NCI-H128 (cell line): ENCODE results near the gene TEAD3.

Source experiments
- DNase-seq: peaks from one replicate; lab custom pipeline; 2025; ENCODE audit not compliant: unreplicated experiment; lab: John Stamatoyannopoulos, UW

TEAD3 gene

GRCh38 chr6:35492974-35493284 is 4.0 kb downstream of the TEAD3 start:
- DNase-seq: no peak

GRCh38 chr6:35492258-35492973 is 4.5 kb downstream of the TEAD3 start:
- DNase-seq: no peak

GRCh38 chr6:35491558-35492257 is 5.2 kb downstream of the TEAD3 start:
- no peak for DNase-seq

DNA sequence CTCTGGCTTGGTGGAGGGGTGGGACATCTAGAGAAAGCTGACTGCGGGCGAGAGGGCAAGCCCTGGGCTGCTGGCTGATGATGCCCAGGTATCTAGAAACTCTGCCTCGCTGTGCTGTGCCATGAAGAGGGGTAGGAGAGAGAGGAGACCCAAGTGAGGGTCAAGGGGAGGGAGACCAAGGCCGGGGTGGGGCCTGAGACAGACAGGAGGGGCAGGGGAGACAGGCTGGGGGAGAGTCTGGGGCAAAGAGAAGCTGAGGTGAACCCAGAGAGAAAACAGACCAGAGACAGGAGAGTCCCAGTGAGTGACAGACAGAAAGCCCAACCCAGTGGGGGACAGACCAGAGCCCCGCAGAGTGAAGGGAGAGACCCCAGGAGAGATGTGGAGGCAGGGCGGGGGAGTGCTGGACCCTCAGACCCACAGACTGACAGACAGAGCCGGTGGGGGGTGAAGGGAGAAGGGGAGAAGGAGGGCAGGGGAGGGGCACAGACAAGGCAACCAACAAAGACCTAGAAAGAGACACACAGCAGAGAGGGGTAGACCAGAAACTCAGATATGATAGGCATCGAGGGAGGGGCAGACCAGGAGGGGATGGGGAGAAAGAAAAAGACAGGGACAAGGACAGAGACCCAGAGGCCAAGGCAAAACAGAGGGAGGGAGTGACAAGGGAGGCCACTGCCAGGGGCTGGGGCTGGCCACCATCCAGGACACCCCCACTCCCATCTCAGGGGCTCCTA is 5.9 kb downstream of the TEAD3 start:
- DNase-seq: no peak

DNA sequence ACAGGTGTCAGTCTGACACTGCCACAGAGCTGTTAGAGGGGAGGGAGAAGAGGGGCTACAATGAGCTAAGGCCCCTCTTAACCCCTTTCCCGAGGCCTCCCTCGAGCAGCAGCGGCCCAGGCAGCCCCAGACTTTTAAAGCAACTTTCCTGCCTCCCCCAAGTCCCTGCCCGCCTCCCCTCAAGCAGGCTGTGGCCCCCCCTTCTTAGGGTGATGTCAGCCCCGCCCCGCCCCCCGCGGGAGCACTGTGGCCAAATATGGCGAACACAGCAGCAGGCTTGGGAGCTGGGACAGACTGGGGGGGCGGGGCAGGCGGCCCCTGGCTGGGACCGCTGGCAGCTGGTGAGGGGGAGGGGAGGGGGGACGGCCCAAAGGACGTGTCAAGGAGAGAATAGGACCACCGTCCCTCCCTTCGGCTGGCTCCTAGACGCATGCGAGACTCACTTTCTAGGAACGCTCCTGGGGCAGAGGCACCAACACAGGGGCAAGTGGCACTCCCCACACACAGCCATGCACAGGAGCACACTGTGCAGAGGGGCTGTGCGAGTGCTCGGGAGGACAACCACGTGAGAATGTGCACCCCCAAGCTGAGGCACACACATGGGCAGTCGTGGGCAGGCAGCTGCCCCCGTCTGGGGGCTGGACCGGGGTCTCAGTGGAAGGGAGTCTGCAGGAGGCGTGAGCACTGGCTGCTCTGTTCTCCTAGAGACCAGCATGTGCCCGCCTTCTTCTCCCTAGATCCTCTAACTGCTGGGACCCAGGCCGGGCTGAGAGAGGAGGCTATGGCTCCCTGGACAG is 6.7 kb downstream of the TEAD3 start:
- no peak for DNase-seq

DNA sequence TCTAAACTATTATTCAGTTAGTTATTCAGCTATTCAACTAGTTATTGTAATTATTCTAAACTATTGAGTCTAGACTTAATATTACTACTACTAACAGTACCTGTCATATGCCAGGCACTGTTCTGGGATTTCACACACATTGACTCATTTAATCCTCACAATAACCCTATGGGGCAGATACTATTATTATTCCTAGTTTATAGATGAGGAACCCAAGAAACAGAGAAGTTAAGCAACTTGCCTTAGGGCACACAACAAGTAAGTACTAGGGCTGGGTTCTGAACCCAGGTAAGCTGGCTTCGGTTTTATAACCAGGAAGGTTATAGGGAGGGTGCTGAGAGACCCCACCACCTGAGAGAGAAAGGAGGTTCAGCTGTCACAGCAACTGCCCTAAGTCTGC is 7.8 kb downstream of the TEAD3 start:
- no peak for DNase-seq

GRCh38 chr6:35488517-35488862 is 8.4 kb downstream of the TEAD3 start:
- DNase-seq: no peak

DNA sequence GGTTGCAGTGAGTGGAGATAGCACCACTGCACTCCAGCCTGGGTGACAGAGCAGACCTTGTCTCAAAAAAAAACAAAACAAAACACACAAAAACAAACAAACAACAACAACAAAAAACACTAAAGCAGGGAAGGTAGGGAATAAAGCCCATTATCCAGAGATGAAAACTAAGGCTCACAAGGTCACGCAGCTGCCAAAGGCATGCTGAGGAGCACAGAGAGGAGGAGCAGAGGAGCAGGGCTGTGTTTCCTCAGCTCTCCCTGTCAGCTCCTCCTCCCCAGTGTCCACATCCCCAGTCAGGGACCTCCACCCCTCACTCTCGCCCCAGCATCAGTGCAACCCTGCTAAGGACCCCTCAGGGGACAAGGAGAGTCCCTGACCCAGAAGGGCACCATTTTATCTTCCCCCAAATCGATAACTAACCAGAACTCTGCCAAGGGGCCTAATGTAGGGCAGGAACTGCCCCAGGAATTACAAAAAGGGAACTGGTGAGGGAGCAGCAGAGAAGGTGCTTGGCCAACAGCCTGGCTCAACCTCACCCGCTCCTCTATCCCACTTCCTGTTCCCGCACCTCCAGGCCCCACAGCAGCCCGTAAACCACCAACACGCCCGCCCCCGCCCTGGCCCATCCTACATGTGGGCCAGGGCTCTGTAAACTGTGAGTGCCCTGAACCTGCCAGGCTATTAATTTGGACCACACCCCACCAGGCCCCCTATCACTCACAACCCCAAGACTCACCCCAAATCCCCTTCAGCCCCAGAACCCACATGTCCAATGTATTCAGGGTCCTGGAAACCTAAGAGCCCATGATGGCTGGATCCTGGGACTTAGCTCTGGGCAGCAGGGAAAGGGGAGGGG is 9.0 kb downstream of the TEAD3 start:
- no peak for DNase-seq

- no peak for DNase-seq
Measured at GRCh38 chr6:35486005-35486925, 10.6 kb downstream of the TEAD3 start.

GRCh38 chr6:35485402-35485877 is 11.4 kb downstream of the TEAD3 start:
- DNase-seq: no peak

- no peak for DNase-seq
Measured at GRCh38 chr6:35484921-35485392, 11.9 kb downstream of the TEAD3 start.

DNA sequence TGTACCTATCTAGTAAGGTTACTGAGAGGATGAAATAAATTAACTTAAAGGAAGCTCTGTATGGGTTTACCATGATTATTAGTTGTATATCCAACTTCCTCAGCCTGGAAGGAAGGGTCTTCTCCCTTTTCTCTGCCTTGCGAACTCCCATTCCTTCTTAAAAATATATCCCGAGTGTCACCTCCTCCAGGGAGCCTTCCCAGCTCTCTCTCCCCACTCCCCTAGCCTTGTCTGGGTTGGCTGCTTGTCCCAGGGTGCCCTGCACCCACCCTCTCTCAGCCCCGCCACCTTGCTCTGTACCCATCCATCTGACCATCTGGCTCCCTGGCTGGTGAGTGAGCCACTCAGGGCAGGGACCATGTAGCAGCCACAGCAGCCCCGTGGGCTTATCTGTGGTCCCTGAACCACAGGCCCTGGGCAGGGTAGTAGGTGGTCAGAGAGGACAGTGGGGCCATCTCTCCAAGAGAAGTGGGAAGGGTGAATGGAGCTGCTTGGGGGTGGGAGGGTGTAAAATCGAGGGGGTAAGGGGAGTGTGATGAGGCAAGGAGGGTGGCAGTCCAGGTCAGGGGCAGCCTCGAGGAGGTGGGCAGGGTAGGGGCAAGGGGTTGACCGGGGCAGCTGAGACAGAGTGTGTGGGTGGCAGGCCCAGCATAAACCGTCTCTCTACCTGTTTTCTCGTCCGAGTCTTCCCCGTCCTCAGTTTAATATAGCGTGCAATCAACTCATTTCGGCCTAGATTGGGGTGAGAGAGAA is 12.8 kb downstream of the TEAD3 start:
- DNase-seq: no peak

DNA sequence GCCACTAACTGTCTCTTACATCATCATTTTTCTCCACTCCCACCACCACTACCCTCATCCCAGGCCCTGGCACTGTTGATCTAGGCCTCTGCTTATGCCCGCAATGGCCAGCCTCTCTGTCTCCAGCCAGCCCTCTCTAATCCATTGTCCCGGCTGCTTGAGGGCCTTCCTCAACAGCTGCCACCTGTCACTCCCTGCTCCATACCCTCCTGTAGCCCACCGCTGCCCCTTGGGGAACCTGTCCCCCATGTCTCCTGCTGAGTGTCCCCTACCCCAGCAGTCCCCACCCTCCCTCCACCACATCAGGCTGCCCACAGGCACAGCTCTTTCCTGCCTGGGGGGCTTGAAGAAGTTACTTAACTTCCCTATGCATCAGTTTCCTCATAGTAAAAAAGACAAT is 13.4 kb downstream of the TEAD3 start:
- DNase-seq: no peak

GRCh38 chr6:35483062-35483461 is 13.8 kb downstream of the TEAD3 start:
- no peak for DNase-seq

GRCh38 chr6:35481226-35481625 is 15.7 kb downstream of the TEAD3 start:
- DNase-seq: no peak

DNA sequence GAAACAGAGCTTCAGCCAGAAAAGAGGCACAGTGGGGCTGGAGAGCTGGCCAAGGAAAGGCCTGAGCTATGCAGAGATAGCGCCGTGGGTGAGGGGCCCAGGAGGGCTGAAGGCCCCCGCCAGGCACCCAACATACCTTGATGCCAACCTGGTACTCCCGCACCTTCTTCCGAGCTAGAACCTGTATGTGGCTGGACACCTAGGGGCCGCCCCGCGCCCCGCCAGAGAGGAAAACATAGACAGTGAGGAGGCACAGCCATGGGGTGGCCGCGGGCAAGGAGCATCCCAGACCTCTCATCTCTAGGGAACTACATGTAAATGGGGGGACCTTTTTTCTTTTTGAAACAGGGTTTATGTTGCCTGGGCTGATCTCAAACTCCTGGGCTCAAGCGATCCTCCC is 16.7 kb downstream of the TEAD3 start:
- DNase-seq: no peak

DNA sequence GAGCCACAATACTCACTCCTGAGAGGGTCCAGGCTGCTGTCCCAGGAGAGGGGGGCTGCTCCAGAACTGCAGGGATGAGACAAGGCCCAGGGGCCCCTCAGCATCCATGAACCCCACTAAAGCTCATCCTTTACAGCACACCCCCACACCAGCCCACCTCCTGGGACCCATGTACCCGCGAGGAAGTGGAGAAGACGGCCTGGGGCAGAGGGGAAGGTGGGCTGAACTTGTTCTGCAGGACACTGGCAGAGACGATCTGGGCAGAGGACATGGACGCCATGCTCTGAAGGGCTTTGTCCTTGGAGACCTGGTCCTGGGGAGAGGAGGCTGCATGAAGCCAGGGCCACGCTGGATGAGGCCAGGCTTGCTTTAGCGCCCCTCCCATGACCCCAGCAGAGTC is 18.6 kb downstream of the TEAD3 start:
- DNase-seq: no peak

DNA sequence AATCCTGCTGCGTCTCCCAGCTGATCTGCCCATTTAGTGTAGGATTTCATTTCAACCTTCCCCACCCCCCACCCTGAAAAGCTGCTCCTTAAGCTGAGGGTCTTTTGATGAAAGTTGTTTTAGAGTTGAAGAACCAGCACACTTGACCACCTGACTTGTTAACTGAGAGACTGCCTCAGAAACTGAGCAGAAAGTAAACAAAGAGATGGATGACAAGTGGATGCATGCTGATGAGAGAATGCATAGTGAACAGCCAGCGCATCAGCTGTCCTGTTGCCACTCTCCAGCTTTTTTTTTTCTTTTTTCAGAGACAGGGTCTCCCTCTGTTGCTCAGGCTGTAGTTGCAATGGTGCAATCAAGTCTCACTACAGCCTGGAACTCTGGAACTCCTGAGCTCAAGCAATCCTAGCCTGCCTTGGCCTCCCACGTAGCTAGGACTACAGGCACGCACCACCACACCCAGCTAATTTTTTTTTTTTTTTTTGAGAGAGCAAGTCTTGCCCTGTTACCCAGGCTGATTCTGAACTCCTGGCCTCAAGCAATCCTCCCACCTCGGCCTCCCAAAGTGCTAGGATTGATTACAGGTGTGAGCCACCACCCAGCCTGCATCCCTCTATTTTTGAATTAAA is 19.2 kb downstream of the TEAD3 start:
- DNase-seq: peak; percentile 70
